HL-60 (cell line): Measurements from ENCODE around the gene GKN2.

Experiments
- GABPA ChIP-seq: IDR thresholded peaks from 2 replicates; pipeline ENCODE4 v1.6.1; 2012; ENCODE audit warnings: low read depth
- POLR2AphosphoS5 ChIP-seq: IDR thresholded peaks from 2 replicates; pipeline ENCODE4 v1.6.1; 2012; ENCODE audit warnings: low read depth
- REST ChIP-seq: IDR thresholded peaks from 2 replicates; pipeline ENCODE4 v1.6.1; 2012; ENCODE audit warnings: low read depth; ENCODE audit not compliant: insufficient replicate concordance
- SPI1 ChIP-seq: IDR thresholded peaks from 2 replicates; pipeline ENCODE4 v1.6.1; 2012; ENCODE audit warnings: low read depth, mild to moderate bottlenecking, borderline replicate concordance
- TF ChIP-seq, protein P1 (sequence below): IDR thresholded peaks from one replicate; pipeline ENCODE4 v1.5.1; 2011; ENCODE audit warnings: low read length, control low read depth, inconsistent platforms; ENCODE audit not compliant: insufficient read depth

GRCh38 chr2:68915393-68915792, 37.3 kb downstream of the GKN2 start:
- TF ChIP-seq, protein P1, sequence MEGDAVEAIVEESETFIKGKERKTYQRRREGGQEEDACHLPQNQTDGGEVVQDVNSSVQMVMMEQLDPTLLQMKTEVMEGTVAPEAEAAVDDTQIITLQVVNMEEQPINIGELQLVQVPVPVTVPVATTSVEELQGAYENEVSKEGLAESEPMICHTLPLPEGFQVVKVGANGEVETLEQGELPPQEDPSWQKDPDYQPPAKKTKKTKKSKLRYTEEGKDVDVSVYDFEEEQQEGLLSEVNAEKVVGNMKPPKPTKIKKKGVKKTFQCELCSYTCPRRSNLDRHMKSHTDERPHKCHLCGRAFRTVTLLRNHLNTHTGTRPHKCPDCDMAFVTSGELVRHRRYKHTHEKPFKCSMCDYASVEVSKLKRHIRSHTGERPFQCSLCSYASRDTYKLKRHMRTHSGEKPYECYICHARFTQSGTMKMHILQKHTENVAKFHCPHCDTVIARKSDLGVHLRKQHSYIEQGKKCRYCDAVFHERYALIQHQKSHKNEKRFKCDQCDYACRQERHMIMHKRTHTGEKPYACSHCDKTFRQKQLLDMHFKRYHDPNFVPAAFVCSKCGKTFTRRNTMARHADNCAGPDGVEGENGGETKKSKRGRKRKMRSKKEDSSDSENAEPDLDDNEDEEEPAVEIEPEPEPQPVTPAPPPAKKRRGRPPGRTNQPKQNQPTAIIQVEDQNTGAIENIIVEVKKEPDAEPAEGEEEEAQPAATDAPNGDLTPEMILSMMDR: no peak
- TF ChIP-seq REST (no peak), POLR2AphosphoS5 (no peak), GABPA (no peak), SPI1 (no peak)
